ENCODE data around the gene CHGA.

- TF ChIP-seq CTCF (IDR thresholded peaks at IDR 0.05): no peak
- no peak for TF ChIP-seq POLR2A (IDR thresholded peaks at IDR 0.05)
Measured at GRCh38 chr14:92934196-92935085, 11.5 kb downstream of the CHGA start.

Measured in breast epithelium (tissue), 3 donors.